ENCODE data around the gene CGRRF1.

CGRRF1 gene

DNA sequence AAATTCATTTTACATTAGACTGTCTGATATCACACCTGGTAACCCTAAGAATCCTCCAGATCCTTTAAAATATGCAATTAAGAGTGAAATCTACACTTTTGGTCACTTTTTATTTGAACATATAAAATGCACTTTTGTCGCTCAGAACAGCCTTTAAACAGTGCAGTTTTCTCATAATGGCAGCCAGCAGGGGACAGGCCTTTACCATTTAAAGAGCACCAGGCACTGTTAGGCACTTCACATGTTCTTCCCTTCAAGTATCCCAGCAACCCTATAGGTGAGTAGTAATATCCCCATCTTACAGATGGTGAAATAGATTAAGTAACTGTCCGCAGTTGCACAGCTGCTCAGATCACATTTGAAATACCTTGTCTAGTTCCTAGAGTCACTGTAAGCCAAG is 45.9 kb downstream of the CGRRF1 start:
- no peak overlapping the region for H3K4me3 ChIP-seq (ENCODE audit: low read depth, low read length)
- TF ChIP-seq, protein P1, sequence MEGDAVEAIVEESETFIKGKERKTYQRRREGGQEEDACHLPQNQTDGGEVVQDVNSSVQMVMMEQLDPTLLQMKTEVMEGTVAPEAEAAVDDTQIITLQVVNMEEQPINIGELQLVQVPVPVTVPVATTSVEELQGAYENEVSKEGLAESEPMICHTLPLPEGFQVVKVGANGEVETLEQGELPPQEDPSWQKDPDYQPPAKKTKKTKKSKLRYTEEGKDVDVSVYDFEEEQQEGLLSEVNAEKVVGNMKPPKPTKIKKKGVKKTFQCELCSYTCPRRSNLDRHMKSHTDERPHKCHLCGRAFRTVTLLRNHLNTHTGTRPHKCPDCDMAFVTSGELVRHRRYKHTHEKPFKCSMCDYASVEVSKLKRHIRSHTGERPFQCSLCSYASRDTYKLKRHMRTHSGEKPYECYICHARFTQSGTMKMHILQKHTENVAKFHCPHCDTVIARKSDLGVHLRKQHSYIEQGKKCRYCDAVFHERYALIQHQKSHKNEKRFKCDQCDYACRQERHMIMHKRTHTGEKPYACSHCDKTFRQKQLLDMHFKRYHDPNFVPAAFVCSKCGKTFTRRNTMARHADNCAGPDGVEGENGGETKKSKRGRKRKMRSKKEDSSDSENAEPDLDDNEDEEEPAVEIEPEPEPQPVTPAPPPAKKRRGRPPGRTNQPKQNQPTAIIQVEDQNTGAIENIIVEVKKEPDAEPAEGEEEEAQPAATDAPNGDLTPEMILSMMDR (IDR thresholded peaks at IDR 0.05; ENCODE audit: borderline replicate concordance, insufficient read depth, low read depth, low read length) = no peak

DNA sequence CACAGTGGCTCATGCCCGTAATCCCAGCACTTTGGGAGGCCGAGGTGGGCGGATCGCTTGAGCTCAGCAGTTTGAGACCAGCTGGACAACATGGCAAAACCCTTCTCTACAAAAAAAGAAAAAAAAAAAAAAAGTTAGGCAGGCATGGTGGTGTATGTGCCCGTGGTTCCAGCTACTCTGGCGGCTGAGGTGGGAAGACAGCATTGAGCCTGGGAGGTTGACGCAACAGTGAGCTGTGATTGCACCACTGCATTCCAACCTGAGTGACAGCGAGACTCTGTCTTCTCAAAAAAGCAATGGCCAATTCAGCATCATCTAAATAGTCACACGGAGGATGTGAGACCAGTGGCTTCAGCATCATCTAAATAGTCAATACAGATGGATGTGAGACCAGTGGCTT is 46.8 kb downstream of the CGRRF1 start:
- TF ChIP-seq, protein P1 (IDR thresholded peaks at IDR 0.05; ENCODE audit: borderline replicate concordance, insufficient read depth, low read depth, low read length) = no peak
- H3K4me3 ChIP-seq (ENCODE audit: low read depth, low read length) = no peak overlapping the region

DNA sequence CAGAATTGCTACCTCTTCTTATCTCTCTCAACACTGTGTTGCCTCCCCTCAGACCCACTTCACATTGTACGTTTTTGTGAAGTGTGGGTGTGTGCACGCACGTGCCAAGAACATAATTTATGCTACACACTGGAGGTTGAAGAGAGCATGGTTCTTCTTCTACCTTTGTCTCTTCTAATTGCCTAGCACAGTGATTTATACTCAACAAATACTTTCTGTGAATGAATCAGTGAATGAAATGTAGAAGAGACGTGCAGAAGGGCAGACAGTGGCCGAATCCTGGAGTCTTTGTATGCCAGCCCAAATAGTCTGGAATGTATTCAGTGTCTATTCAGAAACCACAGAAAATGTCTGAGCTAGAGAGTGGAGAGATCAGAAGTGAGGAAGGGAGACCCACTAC is 52.6 kb downstream of the CGRRF1 start:
- TF ChIP-seq, protein P1 (IDR thresholded peaks at IDR 0.05; ENCODE audit: borderline replicate concordance, insufficient read depth, low read depth, low read length) = no peak
- H3K4me3 ChIP-seq (ENCODE audit: low read depth, low read length) = no peak overlapping the region

DNA sequence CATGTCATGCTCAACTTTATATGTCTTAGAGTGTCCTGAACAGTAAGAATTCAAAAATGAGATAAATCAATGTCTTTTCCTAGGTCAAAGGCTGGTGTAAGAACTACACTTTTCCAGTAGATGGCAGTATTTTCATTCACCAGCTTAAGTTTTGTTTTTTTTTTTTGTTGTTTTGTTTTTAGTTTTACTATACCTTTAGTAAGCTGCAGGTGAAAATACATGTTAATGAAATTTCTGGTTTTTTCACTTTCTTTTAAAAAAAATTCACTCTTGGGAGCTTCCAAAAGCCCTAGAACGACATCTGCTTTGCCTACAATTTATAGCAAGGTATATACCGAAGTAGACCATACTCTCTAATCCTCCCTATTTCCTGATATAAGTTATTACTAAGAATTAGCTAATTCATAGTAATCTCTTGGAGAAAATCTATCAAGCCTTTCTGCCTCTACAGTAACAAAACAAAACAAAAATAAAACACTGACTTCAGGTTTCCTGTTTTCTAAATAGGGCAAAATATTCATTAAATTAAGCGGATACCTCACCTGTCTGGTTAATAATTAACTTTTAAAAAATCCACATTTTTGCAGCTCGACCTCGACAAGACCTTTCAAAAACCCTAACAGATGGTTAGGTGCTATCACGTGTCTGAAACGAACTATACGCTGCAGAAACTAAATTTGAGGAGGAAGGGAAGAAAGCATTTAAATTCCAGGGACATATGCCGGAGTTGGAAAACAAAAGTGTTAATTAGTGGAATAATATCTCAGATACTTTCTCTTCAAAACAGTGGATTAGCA is 54.6 kb downstream of the CGRRF1 start:
- H3K4me3 ChIP-seq (ENCODE audit: low read depth, low read length) = peak overlapping the region; percentile 77
- TF ChIP-seq, protein P1 (IDR thresholded peaks at IDR 0.05; ENCODE audit: borderline replicate concordance, insufficient read depth, low read depth, low read length) = peak; percentile 34; the same call in 1 of the 2 replicates

DNA sequence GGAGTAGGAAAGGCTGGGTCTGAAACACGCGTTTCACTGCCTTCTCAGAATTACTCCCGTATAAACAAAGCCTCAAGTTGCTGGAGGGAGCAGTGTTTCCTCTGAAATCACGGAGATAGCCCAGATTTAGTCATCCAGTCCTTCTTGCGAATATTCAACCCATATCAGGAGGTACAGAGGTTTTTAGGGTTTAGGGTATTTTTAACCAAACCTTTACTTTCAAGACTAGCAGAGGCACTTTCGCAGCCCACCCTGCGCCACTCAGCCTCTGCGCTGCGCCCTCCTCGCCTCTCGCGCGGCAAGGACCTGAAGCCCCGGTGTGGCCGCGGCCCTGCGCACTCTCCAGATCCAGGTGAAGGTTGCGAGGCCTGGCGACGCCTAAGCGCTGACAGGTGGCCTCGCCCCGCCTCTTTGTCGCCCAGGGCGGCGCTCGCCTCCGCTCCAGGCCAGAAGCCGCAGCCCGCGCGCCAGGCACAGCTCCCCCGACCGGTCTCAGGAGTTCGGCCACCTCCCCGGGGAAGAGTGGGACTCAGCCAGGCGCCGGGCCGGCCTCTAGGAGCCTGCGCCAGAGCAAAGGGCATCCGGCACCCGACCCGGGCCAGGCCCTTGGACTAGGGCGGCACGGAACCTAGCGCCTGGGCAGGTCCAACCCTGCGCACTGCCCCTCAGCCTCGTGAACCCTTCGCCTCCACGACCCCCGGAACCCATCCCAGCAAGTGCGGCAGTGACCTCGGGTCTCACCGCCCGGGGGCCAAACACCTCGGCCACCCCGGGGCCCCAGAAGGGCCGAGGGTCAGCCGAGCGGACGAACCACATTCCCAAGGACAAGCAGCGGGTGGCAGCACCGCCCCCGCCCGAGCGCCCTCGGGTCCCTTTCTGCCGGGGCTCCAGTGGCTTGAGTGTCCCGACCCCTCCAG is 55.4 kb downstream of the CGRRF1 start:
- H3K4me3 ChIP-seq (ENCODE audit: low read depth, low read length) = peak overlapping the region; percentile 77
- TF ChIP-seq, protein P1 (IDR thresholded peaks at IDR 0.05; ENCODE audit: borderline replicate concordance, insufficient read depth, low read depth, low read length) = 0 out of 2 replicates have a peak, but pooled peaks have one; percentile 9

DNA sequence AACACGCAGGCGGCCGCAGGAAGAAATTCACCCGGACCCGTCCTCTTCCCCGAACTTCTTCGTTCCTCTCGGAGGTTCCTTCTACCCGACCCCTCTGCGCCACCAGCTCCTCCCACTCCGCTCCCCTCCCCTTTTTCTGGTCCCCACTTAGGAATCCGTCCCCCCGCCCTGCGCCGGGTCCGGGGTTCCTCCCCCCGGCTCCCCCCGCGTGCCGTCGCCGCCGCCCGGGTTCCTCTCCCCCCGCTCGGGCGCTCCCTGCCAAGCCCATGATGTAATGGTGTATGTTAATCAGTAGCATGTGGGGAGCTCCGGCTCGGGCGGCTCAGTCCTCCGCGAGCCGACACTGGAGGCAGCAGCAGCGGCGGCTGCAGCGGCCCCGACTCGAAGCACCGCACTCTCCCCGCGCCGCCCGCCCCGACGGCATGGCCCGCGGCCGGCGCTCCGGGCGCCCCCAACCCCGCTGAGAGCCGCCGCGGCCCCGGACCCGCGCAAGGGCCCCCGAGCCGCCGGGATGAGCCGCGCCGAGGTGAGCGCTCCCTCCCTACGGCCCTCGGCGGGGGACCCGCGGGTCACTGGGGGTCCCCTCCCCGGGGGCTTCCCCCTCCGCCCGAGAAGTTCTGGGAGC is 56.2 kb downstream of the CGRRF1 start:
- H3K4me3 ChIP-seq (ENCODE audit: low read depth, low read length) = peak overlapping the region; percentile 77
- TF ChIP-seq, protein P1 (IDR thresholded peaks at IDR 0.05; ENCODE audit: borderline replicate concordance, insufficient read depth, low read depth, low read length) = no peak

All from GM12875 (cell line).